GM21737 (cell line): ENCODE results near the gene LRRC3C.

ENCODE experiments used
- ATAC-seq: cut with Tn5 transposase; IDR thresholded peaks from one replicate; pipeline ENCODE4 v1.9.1; 2021; ENCODE audit warnings: mild to moderate bottlenecking, moderate library complexity; ENCODE audit not compliant: unreplicated experiment

The LRRC3C gene

GRCh38 chr17:39923836-39924690 lies 3.5 kb upstream of the LRRC3C start:
- no peak for ATAC-seq

GRCh38 chr17:39924691-39925055 lies 2.9 kb upstream of the LRRC3C start:
- ATAC-seq, result no peak

- ATAC-seq, result no peak
These were observed 2.0 kb upstream of the LRRC3C start for GRCh38 chr17:39925282-39926134.

- no peak for ATAC-seq
These were observed 1.4 kb upstream of the LRRC3C start for GRCh38 chr17:39926135-39926587.

- no peak for ATAC-seq
These were observed 888 bp upstream of the LRRC3C start for GRCh38 chr17:39926588-39927100.

DNA sequence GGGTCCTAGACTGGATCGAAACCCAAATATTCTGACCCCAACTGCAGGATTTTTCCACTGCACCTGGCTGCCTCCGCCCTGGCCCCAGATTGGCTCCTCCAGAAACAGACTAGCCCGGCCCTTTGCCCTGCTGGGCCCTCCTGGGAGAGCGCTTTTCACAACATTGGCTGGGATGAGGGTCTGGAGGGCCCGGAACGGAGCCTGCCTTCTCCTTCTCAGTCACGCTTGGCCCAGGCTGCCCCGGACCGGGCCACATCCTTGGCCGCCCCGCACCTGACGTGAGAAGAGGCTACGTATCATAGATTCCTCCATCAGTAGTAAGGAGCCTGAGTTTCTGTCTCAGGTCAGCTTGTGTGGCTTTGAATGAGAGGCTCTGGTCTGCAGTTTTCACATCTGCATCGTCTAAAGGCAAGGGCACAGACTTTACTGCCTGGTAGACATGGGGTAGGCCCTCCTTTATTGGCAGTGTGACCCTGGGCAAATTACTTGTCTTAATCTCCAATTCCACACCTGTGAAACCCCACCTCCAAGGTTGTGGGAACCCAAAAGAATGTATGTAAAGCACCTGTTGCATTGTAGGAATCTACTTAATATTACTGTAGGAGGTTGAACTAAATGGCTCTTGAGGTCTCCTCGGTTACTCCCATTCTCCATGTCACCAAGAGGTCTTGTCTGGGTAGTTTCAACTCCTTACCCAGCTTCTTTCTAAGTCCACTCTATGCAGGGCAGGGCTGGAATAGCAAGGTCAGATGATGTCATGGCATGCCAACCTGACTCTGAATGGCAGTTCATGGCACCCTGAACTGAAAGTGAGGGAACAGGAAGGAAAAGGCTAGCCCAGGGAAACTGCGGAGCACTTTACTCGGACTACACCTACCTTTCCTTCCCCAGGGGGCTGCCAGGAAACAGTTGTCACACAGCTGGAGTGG lies 661 bp downstream of the LRRC3C start:
- ATAC-seq, result no peak

GRCh38 chr17:39928858-39929645 lies 1.5 kb downstream of the LRRC3C start:
- no peak for ATAC-seq

- no peak for ATAC-seq
These were observed 2.3 kb downstream of the LRRC3C start for GRCh38 chr17:39929646-39930407.

DNA sequence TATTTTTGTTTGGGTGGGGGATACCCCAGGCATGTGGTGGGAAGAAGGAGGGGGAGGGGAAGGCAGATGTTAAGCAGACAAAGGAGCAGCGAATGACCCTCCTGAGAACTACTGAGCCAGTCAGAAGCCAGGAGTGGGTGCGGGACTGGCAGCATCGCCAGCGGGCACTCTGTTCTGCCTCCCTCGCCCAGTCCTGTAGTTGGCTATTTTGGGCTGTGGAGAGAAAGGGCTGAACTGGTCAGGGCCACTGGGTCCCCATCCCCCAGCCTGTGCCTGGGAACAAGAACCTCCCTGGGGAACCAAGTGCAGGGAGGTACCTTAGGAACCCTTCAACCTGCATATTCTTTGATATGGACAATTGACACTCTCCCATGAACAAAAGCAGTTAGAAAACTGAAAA lies 6.4 kb downstream of the LRRC3C start:
- no peak for ATAC-seq

DNA sequence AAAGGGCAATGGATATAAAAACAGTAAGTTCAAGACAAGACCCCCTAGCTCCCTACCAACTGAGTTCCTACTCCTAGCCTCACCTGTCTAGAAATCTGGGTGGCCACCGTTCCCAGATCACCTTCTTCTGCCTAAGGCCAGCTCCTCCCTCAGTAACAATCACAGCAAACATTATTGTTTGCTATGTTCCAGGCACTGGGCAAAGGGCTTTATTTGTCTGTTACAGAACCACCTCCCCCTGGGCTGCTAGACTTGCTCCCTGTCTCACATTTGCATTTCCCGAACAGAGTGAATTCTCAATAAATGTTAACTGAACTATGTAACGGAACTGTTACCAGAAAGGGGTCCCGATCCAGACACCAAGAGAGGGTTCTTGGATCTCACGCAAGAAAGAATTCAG lies 6.8 kb downstream of the LRRC3C start:
- no peak for ATAC-seq

GRCh38 chr17:39935909-39936308 lies 8.4 kb downstream of the LRRC3C start:
- no peak for ATAC-seq

DNA sequence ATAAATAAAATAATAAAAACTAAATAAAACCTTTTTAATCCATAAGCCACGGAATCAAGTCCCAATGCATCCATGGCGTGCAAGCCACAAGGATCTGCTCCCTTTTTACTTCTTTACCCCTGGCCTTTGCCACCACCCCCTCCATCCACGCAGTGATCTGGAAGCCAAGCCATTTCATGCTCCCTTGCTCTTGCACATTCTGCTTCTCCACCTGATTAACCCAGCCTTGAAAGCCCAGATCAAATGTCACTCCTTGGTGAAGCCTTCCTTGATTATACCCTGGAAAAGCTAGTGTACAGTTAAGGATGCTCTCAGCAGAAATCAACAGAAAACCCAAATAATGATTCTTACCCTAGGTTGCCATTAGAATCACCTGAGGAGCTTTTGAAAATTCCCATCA lies 9.9 kb downstream of the LRRC3C start:
- no peak for ATAC-seq

GRCh38 chr17:39938140-39938869 lies 10.8 kb downstream of the LRRC3C start:
- no peak for ATAC-seq

DNA sequence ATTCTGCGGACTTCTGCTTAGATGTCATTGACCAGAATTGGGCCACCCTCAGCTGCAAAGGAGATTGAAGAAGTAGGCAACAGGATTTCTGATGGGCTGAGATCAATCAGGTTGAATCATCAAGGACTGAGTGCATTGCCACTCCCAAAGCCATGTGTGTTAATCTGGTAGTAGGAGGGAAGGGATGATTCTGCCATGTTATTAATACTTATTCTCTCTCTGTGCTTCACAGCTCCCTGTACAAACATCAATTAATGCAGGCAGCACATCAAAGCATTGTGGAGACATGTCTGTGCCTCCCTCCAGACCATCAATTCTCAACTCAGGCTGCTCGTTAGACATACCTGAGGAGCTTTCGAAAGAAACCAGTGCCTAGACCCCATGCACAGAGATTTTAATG lies 11.6 kb downstream of the LRRC3C start:
- ATAC-seq, result no peak

GRCh38 chr17:39939588-39940419 lies 12.3 kb downstream of the LRRC3C start:
- no peak for ATAC-seq

- ATAC-seq, result no peak
These were observed 16.3 kb downstream of the LRRC3C start for GRCh38 chr17:39943702-39944392.

- no peak for ATAC-seq
These were observed 16.8 kb downstream of the LRRC3C start for GRCh38 chr17:39944393-39944711.
